Nephron progenitor cell (in vitro differentiated cells): ENCODE results near the gene PLPP7.
A peak's percentile ranks its signal among the peaks of the same experiment; 100 is the strongest.
"Not testable (repeated sequence)": the region's sequence is repeated elsewhere in the genome, so short reads cannot be mapped to it uniquely, and the experiment has no call there.

Experiments used
- DNase-seq: peaks from one replicate; pipeline ENCODE4 v3.0.0; 2021
- H3K27ac Mint-ChIP-seq: 2 replicates; pipeline ENCODE4 v1.8.0; 2021; ENCODE audit warnings: mild to moderate bottlenecking, moderate library complexity, mixed read lengths
- H3K27me3 Mint-ChIP-seq: 2 replicates; pipeline ENCODE4 v1.8.0; 2021; ENCODE audit warnings: mild to moderate bottlenecking, low read depth, mixed read lengths; ENCODE audit not compliant: poor library complexity
- H3K36me3 Mint-ChIP-seq: 2 replicates; pipeline ENCODE4 v1.8.0; 2021; ENCODE audit warnings: low read depth, mixed read lengths
- H3K4me1 Mint-ChIP-seq: 2 replicates; pipeline ENCODE4 v1.8.0; 2021; ENCODE audit warnings: mixed read lengths
- H3K4me3 Mint-ChIP-seq: 2 replicates; pipeline ENCODE4 v1.8.0; 2021; ENCODE audit warnings: mild to moderate bottlenecking, moderate library complexity, mixed read lengths
- H3K9me3 Mint-ChIP-seq: 2 replicates; pipeline ENCODE4 v1.8.0; 2021; ENCODE audit warnings: mild to moderate bottlenecking, moderate library complexity, mixed read lengths
- TF ChIP-seq, protein P1 (sequence below): fragments of 200-600 bp; sonication (generic); IDR thresholded peaks from 2 replicates; pipeline ENCODE4 v1.5.0; 2021; ENCODE audit warnings: antibody characterized with exemption

PLPP7 gene

DNA sequence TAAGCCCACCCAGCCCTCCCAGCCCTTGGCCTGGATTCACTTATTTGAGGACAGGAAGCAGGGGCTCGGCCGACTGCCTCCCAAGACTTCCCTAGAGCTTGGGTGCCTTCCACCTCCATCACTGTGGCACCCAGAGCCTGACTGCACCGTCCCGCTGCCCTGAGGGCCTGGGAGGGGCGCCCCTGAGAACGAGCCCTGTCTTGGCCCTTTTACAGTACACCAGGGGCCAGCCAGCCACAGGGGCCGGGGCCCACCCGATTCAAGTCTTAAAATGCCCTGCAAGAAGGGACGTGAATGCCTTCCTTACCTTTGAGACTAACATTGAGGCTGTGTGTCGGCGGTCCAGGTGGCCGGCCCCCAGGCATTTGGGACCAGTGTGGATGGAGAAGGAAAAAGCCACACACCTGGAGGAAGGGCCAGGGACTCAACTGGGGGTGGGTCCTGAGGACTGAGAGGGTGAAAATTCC lies 30.1 kb upstream of the PLPP7 start:
- no peak for DNase-seq
- peaks cover 34% of the 10 kb centered on the region for H3K4me1 Mint-ChIP-seq
- H3K9me3 Mint-ChIP-seq = no peaks in the 10 kb centered on the region
- peaks cover 8% of the 10 kb centered on the region for H3K36me3 Mint-ChIP-seq
- no peak overlapping the region for H3K4me3 Mint-ChIP-seq
- H3K27me3 Mint-ChIP-seq = peaks cover 8% of the 10 kb centered on the region
- TF ChIP-seq, protein P1, sequence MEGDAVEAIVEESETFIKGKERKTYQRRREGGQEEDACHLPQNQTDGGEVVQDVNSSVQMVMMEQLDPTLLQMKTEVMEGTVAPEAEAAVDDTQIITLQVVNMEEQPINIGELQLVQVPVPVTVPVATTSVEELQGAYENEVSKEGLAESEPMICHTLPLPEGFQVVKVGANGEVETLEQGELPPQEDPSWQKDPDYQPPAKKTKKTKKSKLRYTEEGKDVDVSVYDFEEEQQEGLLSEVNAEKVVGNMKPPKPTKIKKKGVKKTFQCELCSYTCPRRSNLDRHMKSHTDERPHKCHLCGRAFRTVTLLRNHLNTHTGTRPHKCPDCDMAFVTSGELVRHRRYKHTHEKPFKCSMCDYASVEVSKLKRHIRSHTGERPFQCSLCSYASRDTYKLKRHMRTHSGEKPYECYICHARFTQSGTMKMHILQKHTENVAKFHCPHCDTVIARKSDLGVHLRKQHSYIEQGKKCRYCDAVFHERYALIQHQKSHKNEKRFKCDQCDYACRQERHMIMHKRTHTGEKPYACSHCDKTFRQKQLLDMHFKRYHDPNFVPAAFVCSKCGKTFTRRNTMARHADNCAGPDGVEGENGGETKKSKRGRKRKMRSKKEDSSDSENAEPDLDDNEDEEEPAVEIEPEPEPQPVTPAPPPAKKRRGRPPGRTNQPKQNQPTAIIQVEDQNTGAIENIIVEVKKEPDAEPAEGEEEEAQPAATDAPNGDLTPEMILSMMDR = no peak
- H3K27ac Mint-ChIP-seq = no peak overlapping the region

DNA sequence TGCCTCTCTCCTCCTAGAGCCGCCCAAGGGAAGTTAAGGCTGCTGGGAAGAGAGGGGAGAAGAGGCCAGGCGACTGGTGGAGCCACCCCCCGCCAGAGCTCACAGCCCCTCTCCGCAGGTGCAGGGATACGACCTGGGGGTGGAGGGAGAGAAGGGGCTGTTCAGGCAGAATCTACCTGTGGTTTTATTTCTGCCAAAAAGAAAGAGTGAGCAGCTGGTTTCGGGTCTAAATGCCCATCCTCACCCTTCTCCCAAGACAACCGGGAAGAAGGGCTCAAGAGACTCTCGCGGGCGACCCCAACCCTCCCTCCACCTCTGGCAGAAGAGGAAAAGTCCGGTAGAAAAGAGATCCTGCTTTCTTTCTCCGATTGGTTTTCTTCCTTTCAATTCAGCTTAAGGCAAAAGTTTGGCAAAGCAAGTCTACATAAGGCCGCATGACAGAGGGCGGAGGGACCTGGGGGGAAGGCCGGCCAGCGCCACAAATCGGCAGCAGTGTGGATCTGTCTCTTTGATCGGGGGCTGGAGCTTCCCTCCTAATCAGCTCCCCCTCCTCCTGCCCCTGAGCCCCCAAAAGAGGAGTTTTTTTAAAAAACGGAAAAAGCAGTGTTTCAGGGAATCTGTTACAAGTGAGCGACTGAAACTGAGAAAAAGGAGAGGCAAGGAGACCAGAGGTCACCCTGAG lies 29.5 kb upstream of the PLPP7 start:
- H3K4me3 Mint-ChIP-seq = no peak overlapping the region
- H3K36me3 Mint-ChIP-seq = peaks cover 8% of the 10 kb centered on the region
- peaks cover 11% of the 10 kb centered on the region for H3K27me3 Mint-ChIP-seq
- no peak overlapping the region for H3K27ac Mint-ChIP-seq
- TF ChIP-seq, protein P1 = no peak
- no peaks in the 10 kb centered on the region for H3K9me3 Mint-ChIP-seq
- peaks cover 36% of the 10 kb centered on the region for H3K4me1 Mint-ChIP-seq
- no peak for DNase-seq

DNA sequence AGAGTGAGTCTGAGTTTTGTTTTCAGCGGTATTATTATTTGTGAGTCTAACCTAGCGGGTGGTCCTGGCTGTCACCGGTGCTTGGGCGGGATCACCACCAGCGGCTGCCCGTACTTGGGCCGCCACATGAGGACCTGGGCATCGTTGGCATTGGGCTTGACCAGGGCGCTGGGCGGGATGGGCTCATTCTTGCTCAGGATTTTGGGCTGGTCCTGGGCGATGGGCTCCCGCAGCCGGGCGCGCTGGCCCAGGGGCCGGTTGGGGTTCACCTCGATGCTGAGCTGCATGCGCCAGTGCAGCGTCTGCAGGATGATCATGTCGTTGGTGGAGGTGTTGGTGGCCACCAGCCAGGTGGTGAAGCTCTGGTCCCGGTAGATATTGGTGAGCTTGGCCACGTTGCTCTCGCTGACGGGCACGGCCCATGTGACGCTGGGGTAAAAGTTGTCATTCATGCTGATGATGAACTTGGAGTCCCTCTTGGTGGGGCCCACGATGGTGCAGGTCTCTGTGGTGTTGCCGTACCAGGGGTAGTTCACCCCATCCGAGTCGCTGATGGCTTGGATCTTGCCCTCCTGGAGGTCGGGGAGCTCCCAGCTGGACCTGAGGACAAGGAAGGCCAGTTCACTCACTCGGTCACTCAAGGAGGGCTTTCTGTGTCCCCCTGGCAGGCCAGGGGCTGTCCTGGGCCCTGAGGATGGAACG lies 28.6 kb upstream of the PLPP7 start:
- no peak overlapping the region for H3K27ac Mint-ChIP-seq
- TF ChIP-seq, protein P1 = no peak
- peaks cover 11% of the 10 kb centered on the region for H3K27me3 Mint-ChIP-seq
- H3K4me3 Mint-ChIP-seq = no peak overlapping the region
- H3K9me3 Mint-ChIP-seq = no peaks in the 10 kb centered on the region
- peaks cover 35% of the 10 kb centered on the region for H3K4me1 Mint-ChIP-seq
- DNase-seq = no peak
- peaks cover 8% of the 10 kb centered on the region for H3K36me3 Mint-ChIP-seq

DNA sequence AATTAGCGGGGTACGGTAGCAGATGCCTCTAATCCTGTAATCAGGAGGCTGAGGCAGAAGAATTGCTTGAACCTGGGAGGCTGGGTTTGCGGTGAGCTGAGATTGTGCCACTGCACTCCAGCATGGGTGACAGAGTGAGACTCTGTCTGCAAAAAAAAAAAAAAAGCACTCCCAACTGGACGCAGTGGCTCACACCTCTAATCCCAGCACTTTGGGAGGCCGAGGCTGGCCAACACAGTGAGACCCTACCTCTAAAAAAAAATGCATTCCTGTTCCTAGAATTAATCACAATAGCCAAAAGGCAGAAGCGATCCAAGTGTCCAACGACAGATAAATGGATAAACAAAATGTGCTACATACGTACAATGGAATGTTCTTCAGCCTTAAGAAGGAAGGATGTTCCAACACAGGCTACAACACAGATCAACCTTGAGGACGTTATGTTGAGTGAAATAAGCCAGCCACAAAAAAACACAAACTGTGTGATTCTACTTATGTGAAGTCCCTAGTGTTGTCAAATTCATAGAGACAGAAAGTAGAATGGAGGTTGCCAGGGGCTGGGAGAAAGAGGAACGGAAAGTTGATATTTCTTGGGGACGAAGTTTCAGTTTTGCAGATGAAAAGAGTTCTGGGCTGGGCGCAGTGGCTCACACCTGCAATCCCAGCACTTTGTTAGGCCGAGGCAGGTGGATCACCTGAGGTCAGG lies 27.0 kb upstream of the PLPP7 start:
- TF ChIP-seq, protein P1 = no peak
- no peak for DNase-seq
- H3K36me3 Mint-ChIP-seq = peaks cover 8% of the 10 kb centered on the region
- H3K27me3 Mint-ChIP-seq = peaks cover 11% of the 10 kb centered on the region
- no peak overlapping the region for H3K4me3 Mint-ChIP-seq
- no peaks in the 10 kb centered on the region for H3K9me3 Mint-ChIP-seq
- no peak overlapping the region for H3K27ac Mint-ChIP-seq
- H3K4me1 Mint-ChIP-seq = peaks cover 45% of the 10 kb centered on the region

DNA sequence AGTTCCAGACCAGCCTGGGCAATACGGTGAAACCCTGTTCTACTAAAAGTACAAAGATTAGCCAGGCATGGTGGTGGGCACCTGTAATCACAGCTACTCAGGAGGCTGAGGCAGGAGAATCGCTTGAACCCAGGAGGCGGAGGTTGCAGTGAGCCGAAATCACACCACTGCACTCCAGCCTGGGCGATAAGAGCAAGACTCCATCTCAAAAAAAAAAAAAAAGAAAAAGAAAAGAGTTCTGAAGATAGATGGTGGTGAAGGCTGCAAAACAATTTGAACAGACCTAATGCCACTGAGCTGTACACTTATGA lies 26.5 kb upstream of the PLPP7 start:
- H3K9me3 Mint-ChIP-seq, H3K27ac Mint-ChIP-seq, DNase-seq, H3K36me3 Mint-ChIP-seq, H3K4me3 Mint-ChIP-seq, H3K27me3 Mint-ChIP-seq: not testable (repeated sequence)
- H3K4me1 Mint-ChIP-seq = peaks cover 42% of the 10 kb centered on the region

DNA sequence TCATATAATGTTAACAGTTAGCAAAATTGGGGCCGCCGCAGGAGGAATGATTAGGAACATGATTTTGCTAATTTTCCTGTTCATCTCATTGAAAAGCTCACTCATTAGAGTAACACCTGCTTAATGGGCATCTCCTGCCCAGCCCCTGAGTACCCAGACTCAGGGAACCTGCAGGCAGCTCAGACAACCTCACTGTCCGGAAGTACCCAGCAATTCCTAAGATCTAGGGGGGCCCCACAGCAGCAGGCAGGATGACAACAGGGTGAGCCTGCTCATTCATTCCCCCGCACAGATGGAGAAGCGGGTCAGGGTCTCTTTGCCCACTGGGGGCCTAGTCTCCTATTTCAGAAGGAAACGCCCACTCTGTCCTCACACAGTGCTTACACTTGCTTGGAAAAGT lies 25.8 kb upstream of the PLPP7 start:
- no peak for DNase-seq
- Mint-ChIP-seq H3K27me3 (peaks cover 6% of the 10 kb centered on the region), H3K27ac (peak overlapping the region; percentile 59), H3K4me1 (peaks cover 47% of the 10 kb centered on the region), H3K4me3 (no peak overlapping the region), H3K9me3 (no peaks in the 10 kb centered on the region), H3K36me3 (peaks cover 8% of the 10 kb centered on the region)
- TF ChIP-seq, protein P1 = no peak
